SK-N-SH (cell line): Measurements from ENCODE around the gene WIPI1.

Experiments
- CHD2 ChIP-seq: fragments of 150-350 bp; IDR thresholded peaks from 2 replicates; pipeline ENCODE4 v1.6.1; 2018; ENCODE audit warnings: low read length; ENCODE audit not compliant: partially characterized antibody
- CTCF ChIP-seq: fragments of 200-600 bp; sonication (generic); IDR thresholded peaks from 2 replicates; pipeline ENCODE4 v1.6.1; 2017; ENCODE audit warnings: antibody characterized with exemption, mild to moderate bottlenecking, moderate library complexity
- EP300 ChIP-seq, 2 experiments: IDR thresholded peaks; 2 replicates each; pipeline versions ENCODE4 v1.4.0 to v1.6.1; 2012; ENCODE audit warnings: borderline replicate concordance in 1 of 2, low read depth in 1 of 2, low read length in 1 of 2
- EZH2phosphoT487 ChIP-seq: fragments of 200-600 bp; sonication (generic); IDR thresholded peaks from 2 replicates; pipeline ENCODE4 v1.6.1; 2017; ENCODE audit warnings: low read depth, mixed run types, mild to moderate bottlenecking, antibody characterized with exemption, moderate library complexity, borderline replicate concordance
- FOXJ3 ChIP-seq: sonication (generic); formaldehyde crosslinking; IDR thresholded peaks from 2 replicates; pipeline ENCODE4 v1.5.1; 2020; ENCODE audit warnings: mild to moderate bottlenecking, missing genetic modification reagents
- GABPA ChIP-seq: IDR thresholded peaks from 2 replicates; pipeline ENCODE4 v1.4.0; 2012; ENCODE audit warnings: low read depth, mild to moderate bottlenecking
- JUND ChIP-seq: IDR thresholded peaks from 2 replicates; pipeline ENCODE4 v1.4.0; 2012
- MAX ChIP-seq: IDR thresholded peaks from 2 replicates; pipeline ENCODE4 v1.4.0; 2012; ENCODE audit warnings: low read depth
- POLR2AphosphoS5 ChIP-seq: IDR thresholded peaks from 2 replicates; pipeline ENCODE4 v1.6.1; 2012; ENCODE audit warnings: low read depth, low read length
- RAD21 ChIP-seq: IDR thresholded peaks from 2 replicates; pipeline ENCODE4 v1.6.1; 2012; ENCODE audit warnings: mild to moderate bottlenecking, low read length
- RXRA ChIP-seq: IDR thresholded peaks from 2 replicates; pipeline ENCODE4 v1.4.0; 2012; ENCODE audit warnings: low read depth, mild to moderate bottlenecking, borderline replicate concordance
- SMC3 ChIP-seq: IDR thresholded peaks from 2 replicates; pipeline ENCODE4 v1.6.1; 2012; ENCODE audit warnings: low read depth, low read length, improper control_type of control experiment
- TAF1 ChIP-seq: IDR thresholded peaks from 2 replicates; pipeline ENCODE4 v1.6.1; 2012; ENCODE audit warnings: low read depth, mild to moderate bottlenecking, low read length, moderate library complexity, borderline replicate concordance
- TEAD4 ChIP-seq: IDR thresholded peaks from 2 replicates; pipeline ENCODE4 v1.4.0; 2012; ENCODE audit warnings: mild to moderate bottlenecking, borderline replicate concordance; ENCODE audit not compliant: insufficient read depth

- TF ChIP-seq EZH2phosphoT487: no peak
- TF ChIP-seq CHD2: no peak
- TF ChIP-seq CTCF: no peak
- no peak for TF ChIP-seq TAF1
- TF ChIP-seq POLR2AphosphoS5: no peak
- TF ChIP-seq MAX: no peak
- TF ChIP-seq SMC3: no peak
- TF ChIP-seq EP300 (IDR thresholded peaks at IDR 0.05; ENCODE audit: borderline replicate concordance in 1 of 2, low read depth in 1 of 2, low read length in 1 of 2): no peak
- TF ChIP-seq JUND: no peak
- no peak for TF ChIP-seq GABPA
- no peak for TF ChIP-seq RAD21
- no peak for TF ChIP-seq FOXJ3 (CRISPR knock-in tag)
- no peak for TF ChIP-seq TEAD4
- no peak for TF ChIP-seq RXRA
Observed at GRCh38 chr17:68424861-68425260, 32.4 kb downstream of the WIPI1 start.
